KMS-11 (cell line): ENCODE results near the gene SSUH2.
"Not testable (repeated sequence)": the region's sequence is repeated elsewhere in the genome, so short reads cannot be mapped to it uniquely, and the experiment has no call there.

ENCODE experiments used
- H2AFZ ChIP-seq: fragments of 200-600 bp; sonication (generic); 2 replicates; pipeline ENCODE4 v1.6.1; 2016; ENCODE audit warnings: antibody characterized with exemption, mixed run types, low read depth
- H3K27ac ChIP-seq: fragments of 200-600 bp; sonication (generic); 2 replicates; pipeline ENCODE4 v1.6.1; 2016; ENCODE audit warnings: mild to moderate bottlenecking, mixed run types
- H3K27me3 ChIP-seq: fragments of 200-600 bp; sonication (generic); 2 replicates; pipeline ENCODE4 v1.6.1; 2017; ENCODE audit warnings: mild to moderate bottlenecking, low read depth, mixed run types, moderate library complexity; ENCODE audit not compliant: insufficient read depth
- H3K36me3 ChIP-seq: fragments of 200-600 bp; sonication (generic); 2 replicates; pipeline ENCODE4 v1.6.1; 2017; ENCODE audit warnings: mild to moderate bottlenecking, mixed run types; ENCODE audit not compliant: insufficient read depth
- H3K4me1 ChIP-seq: fragments of 200-600 bp; sonication (generic); 2 replicates; pipeline ENCODE4 v1.6.1; 2016; ENCODE audit warnings: mild to moderate bottlenecking, low read depth, mixed run types; ENCODE audit not compliant: poor library complexity, severe bottlenecking
- H3K4me2 ChIP-seq: fragments of 200-600 bp; sonication (generic); 2 replicates; pipeline ENCODE4 v1.7.0; 2016; ENCODE audit warnings: mild to moderate bottlenecking, mixed run types
- H3K4me3 ChIP-seq: fragments of 200-600 bp; sonication (generic); IDR thresholded peaks from 2 replicates; pipeline ENCODE4 v1.6.1; 2017; ENCODE audit warnings: low read depth, low read length, mixed read lengths; ENCODE audit not compliant: insufficient read depth
- H3K79me2 ChIP-seq: fragments of 200-600 bp; sonication (generic); 2 replicates; pipeline ENCODE4 v1.6.1; 2016; ENCODE audit warnings: low read depth, mixed run types; ENCODE audit not compliant: insufficient read depth
- H3K9ac ChIP-seq: fragments of 200-600 bp; sonication (generic); 2 replicates; pipeline ENCODE4 v1.6.1; 2016; ENCODE audit warnings: mild to moderate bottlenecking, mixed run types
- H4K20me1 ChIP-seq: fragments of 200-600 bp; sonication (generic); 2 replicates; pipeline ENCODE4 v1.6.1; 2016; ENCODE audit warnings: mild to moderate bottlenecking, mixed run types; ENCODE audit not compliant: insufficient read depth
- TF ChIP-seq, protein P1 (sequence below): fragments of 200-600 bp; sonication (generic); conservative IDR thresholded peaks from 2 replicates; pipeline ENCODE4 v1.6.1; 2017; ENCODE audit warnings: low read depth, mild to moderate bottlenecking, antibody characterized with exemption, low read length, moderate library complexity, mixed read lengths

SSUH2 gene

GRCh38 chr3:8581806-8582445 lies 62.7 kb downstream of the SSUH2 start:
- no peak overlapping the region for H3K4me2 ChIP-seq
- H3K36me3 ChIP-seq = no peaks in the 10 kb centered on the region
- peaks cover 33% of the 10 kb centered on the region for H3K4me1 ChIP-seq
- no peak overlapping the region for H3K27ac ChIP-seq
- TF ChIP-seq, protein P1, sequence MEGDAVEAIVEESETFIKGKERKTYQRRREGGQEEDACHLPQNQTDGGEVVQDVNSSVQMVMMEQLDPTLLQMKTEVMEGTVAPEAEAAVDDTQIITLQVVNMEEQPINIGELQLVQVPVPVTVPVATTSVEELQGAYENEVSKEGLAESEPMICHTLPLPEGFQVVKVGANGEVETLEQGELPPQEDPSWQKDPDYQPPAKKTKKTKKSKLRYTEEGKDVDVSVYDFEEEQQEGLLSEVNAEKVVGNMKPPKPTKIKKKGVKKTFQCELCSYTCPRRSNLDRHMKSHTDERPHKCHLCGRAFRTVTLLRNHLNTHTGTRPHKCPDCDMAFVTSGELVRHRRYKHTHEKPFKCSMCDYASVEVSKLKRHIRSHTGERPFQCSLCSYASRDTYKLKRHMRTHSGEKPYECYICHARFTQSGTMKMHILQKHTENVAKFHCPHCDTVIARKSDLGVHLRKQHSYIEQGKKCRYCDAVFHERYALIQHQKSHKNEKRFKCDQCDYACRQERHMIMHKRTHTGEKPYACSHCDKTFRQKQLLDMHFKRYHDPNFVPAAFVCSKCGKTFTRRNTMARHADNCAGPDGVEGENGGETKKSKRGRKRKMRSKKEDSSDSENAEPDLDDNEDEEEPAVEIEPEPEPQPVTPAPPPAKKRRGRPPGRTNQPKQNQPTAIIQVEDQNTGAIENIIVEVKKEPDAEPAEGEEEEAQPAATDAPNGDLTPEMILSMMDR = no peak
- H2AFZ ChIP-seq = no peak overlapping the region
- no peak overlapping the region for H3K4me3 ChIP-seq
- H3K9ac ChIP-seq = no peak overlapping the region
- H3K27me3 ChIP-seq = no peaks in the 10 kb centered on the region
- no peaks in the 10 kb centered on the region for H3K79me2 ChIP-seq
- H4K20me1 ChIP-seq = no peaks in the 10 kb centered on the region

- H3K4me2 ChIP-seq = no peak overlapping the region
- no peak overlapping the region for H3K4me3 ChIP-seq
- no peaks in the 10 kb centered on the region for H4K20me1 ChIP-seq
- H3K27me3 ChIP-seq = no peaks in the 10 kb centered on the region
- no peaks in the 10 kb centered on the region for H3K36me3 ChIP-seq
- TF ChIP-seq, protein P1 = no peak
- no peaks in the 10 kb centered on the region for H3K79me2 ChIP-seq
- no peak overlapping the region for H2AFZ ChIP-seq
- no peak overlapping the region for H3K9ac ChIP-seq
- no peak overlapping the region for H3K27ac ChIP-seq
- peaks cover 33% of the 10 kb centered on the region for H3K4me1 ChIP-seq
Measured at GRCh38 chr3:8581373-8581772, 63.2 kb downstream of the SSUH2 start.

- H3K4me3 ChIP-seq, H3K9ac ChIP-seq, H4K20me1 ChIP-seq, H3K79me2 ChIP-seq, H3K27me3 ChIP-seq, H3K4me2 ChIP-seq, H3K27ac ChIP-seq, H3K36me3 ChIP-seq, H2AFZ ChIP-seq: not testable (repeated sequence)
- peaks cover 33% of the 10 kb centered on the region for H3K4me1 ChIP-seq
Measured at GRCh38 chr3:8580434-8580833, 64.2 kb downstream of the SSUH2 start.

DNA sequence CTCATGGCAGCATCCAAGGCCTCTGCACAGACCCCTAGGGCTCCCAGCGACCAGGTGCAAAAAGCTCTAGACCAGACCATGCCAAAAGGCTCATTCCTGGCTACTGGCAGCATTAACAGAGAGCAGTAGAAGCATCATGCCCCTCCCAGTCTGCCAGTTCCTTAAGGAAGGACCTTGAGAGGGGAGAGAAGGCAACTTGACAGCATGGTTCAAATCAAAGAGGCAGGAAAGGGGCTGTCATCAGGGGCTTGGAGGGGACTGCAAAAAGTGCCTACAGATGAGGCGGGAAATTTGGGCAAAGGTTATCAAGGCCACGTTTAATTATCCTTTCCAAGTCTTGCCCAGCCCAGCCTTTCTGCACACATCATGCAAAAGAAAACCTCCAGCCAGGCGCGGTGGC lies 64.7 kb downstream of the SSUH2 start:
- Histone ChIP-seq H3K27ac (peak overlapping the region; percentile 84; the same call in 1 of the 2 replicates), H3K27me3 (no peaks in the 10 kb centered on the region), H3K79me2 (no peaks in the 10 kb centered on the region), H3K36me3 (no peaks in the 10 kb centered on the region), H3K9ac (no peak overlapping the region; the same call in 1 of the 2 replicates), H3K4me2 (peak overlapping the region; percentile 70; the same call in 1 of the 2 replicates), H2AFZ (no peak overlapping the region; the same call in 1 of the 2 replicates), H3K4me3 (no peak overlapping the region), H4K20me1 (no peaks in the 10 kb centered on the region), H3K4me1 (peaks cover 33% of the 10 kb centered on the region)
- TF ChIP-seq, protein P1 = no peak

DNA sequence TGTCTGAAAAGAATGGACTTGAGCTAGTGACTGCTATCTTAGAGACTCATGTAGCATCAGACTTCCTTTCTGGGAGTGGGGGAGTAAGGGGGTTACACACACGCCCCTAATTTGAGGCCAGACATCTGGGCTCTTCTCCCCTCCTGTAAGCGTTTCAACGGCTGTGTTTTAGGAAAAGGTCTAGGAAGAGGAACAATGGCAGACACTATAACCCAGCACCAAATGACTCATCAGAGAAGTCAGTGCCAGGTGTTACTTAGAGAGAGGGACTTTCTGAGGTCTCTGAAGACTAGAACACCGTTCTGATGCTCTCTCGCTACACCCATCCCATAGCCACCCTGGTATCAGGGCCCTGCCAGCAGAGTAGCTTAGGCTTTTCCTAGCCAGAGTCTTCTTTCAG lies 65.5 kb downstream of the SSUH2 start:
- TF ChIP-seq, protein P1 = no peak
- H3K9ac ChIP-seq = peak overlapping the region; percentile 5; the same call in 1 of the 2 replicates
- peak overlapping the region; percentile 84 for H3K27ac ChIP-seq
- H3K4me1 ChIP-seq = peaks cover 33% of the 10 kb centered on the region
- no peaks in the 10 kb centered on the region for H3K27me3 ChIP-seq
- H2AFZ ChIP-seq = peak overlapping the region; percentile 65; the same call in 1 of the 2 replicates
- H3K4me3 ChIP-seq = no peak overlapping the region
- no peaks in the 10 kb centered on the region for H4K20me1 ChIP-seq
- no peaks in the 10 kb centered on the region for H3K36me3 ChIP-seq
- H3K4me2 ChIP-seq = peak overlapping the region; percentile 70; the same call in 1 of the 2 replicates
- H3K79me2 ChIP-seq = no peaks in the 10 kb centered on the region
